Ovary (tissue), 3 donors: ENCODE results near the gene CFHR5.

ENCODE experiments used
- CTCF ChIP-seq, 3 donors: fragments of 450-650 bp in 2 of 3; fragments of 200-600 bp in 1 of 3; IDR thresholded peaks; one replicate each; pipeline versions ENCODE4 v1.5.1 to v1.8.0; 2016 to 2022; ENCODE audit warnings: antibody characterized with exemption in 3 of 3, mild to moderate bottlenecking in 1 of 3
- EP300 ChIP-seq: sonication (generic); formaldehyde crosslinking; IDR thresholded peaks from one replicate; pipeline ENCODE4 v1.6.1; 2017; ENCODE audit warnings: antibody characterized with exemption
- POLR2A ChIP-seq: fragments of 450-650 bp; IDR thresholded peaks from one replicate; pipeline ENCODE4 v1.6.1; 2017; ENCODE audit warnings: antibody characterized with exemption, mild to moderate bottlenecking, moderate library complexity
- donor health status: DM: no; HTN: no; CAD: no.

DNA sequence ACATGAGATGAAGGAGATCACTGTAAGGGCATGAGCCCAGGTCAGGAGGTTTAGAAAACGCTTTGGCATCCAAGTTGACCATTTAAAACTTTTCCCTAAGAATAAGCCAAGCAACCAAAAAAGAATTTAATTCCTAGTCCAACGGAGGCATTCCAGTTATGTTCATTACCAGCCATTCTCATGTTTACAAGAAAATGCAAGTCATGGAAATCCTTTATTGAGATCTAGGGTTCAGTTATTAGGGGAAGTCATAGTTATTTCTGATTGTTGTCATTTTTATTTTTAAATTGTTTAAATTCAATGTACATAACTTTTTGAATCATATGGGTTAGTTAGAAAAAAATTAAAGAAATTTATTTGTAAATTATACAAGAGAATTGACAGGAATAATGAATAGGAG lies 24.5 kb downstream of the CFHR5 start:
- no peak for TF ChIP-seq EP300
- TF ChIP-seq POLR2A: no peak
- no peak for TF ChIP-seq CTCF (IDR thresholded peaks at IDR 0.05)
